ENCODE measurements around the gene PNRC1.
A peak's percentile ranks its signal among the peaks of the same experiment; 100 is the strongest.
"Not testable (repeated sequence)": the region's sequence is repeated elsewhere in the genome, so short reads cannot be mapped to it uniquely, and the experiment has no call there.

PNRC1 gene

GRCh38 chr6:89120371-89120770 is 39.8 kb downstream of the PNRC1 start:
- no peaks in the 10 kb centered on the region for H3K27me3 ChIP-seq (ENCODE audit: insufficient read depth, low read length, poor library complexity, severe bottlenecking)
- no peaks in the 10 kb centered on the region for H3K79me2 ChIP-seq (ENCODE audit: insufficient read depth, low read length)
- H3K4me2 ChIP-seq (ENCODE audit: low read depth, low read length, poor library complexity, severe bottlenecking) = no peak overlapping the region
- no peaks in the 10 kb centered on the region for H4K20me1 ChIP-seq (ENCODE audit: insufficient read depth, low read length, poor library complexity, severe bottlenecking)
- H3K9me3 ChIP-seq (ENCODE audit: insufficient read depth, low read depth, low read length) = no peaks in the 10 kb centered on the region
- no peak for TF ChIP-seq CTCF (conservative IDR thresholded peaks at IDR 0.05; ENCODE audit: low read length)
- TF ChIP-seq EZH2phosphoT487 (IDR thresholded peaks at IDR 0.05; ENCODE audit: borderline replicate concordance) = no peak
- H3F3A ChIP-seq (ENCODE audit: low read depth) = no peaks in the 10 kb centered on the region
- no peak overlapping the region for H3K9ac ChIP-seq (ENCODE audit: low read depth, low read length, poor library complexity, severe bottlenecking)
- no peaks in the 10 kb centered on the region for H3K36me3 ChIP-seq (ENCODE audit: insufficient read depth, low read length)
- no peaks in the 10 kb centered on the region for H3K9me2 ChIP-seq (replicated peaks; ENCODE audit: low read depth, low read length)
- H2AFZ ChIP-seq (ENCODE audit: low read length) = no peak overlapping the region
- H3K4me1 ChIP-seq (ENCODE audit: insufficient read depth, low read length, poor library complexity, severe bottlenecking) = no peaks in the 10 kb centered on the region
- no peak overlapping the region for H3K4me3 ChIP-seq (ENCODE audit: low read length, poor library complexity, severe bottlenecking)

GRCh38 chr6:89121934-89122333 is 41.4 kb downstream of the PNRC1 start:
- Histone ChIP-seq H3K9ac (ENCODE audit: low read depth, low read length, poor library complexity, severe bottlenecking) (no peak overlapping the region), H3K9me3 (ENCODE audit: insufficient read depth, low read depth, low read length) (no peaks in the 10 kb centered on the region), H3K4me1 (ENCODE audit: insufficient read depth, low read length, poor library complexity, severe bottlenecking) (no peaks in the 10 kb centered on the region), H2AFZ (ENCODE audit: low read length) (no peak overlapping the region), H4K20me1 (ENCODE audit: insufficient read depth, low read length, poor library complexity, severe bottlenecking) (no peaks in the 10 kb centered on the region), H3K4me3 (ENCODE audit: low read length, poor library complexity, severe bottlenecking) (no peak overlapping the region), H3K9me2 (replicated peaks; ENCODE audit: low read depth, low read length) (no peaks in the 10 kb centered on the region), H3K36me3 (ENCODE audit: insufficient read depth, low read length) (no peaks in the 10 kb centered on the region), H3F3A (ENCODE audit: low read depth) (no peaks in the 10 kb centered on the region), H3K4me2 (ENCODE audit: low read depth, low read length, poor library complexity, severe bottlenecking) (no peak overlapping the region), H3K27me3 (ENCODE audit: insufficient read depth, low read length, poor library complexity, severe bottlenecking) (no peaks in the 10 kb centered on the region), H3K79me2 (ENCODE audit: insufficient read depth, low read length) (no peaks in the 10 kb centered on the region)
- TF ChIP-seq CTCF (conservative IDR thresholded peaks at IDR 0.05; ENCODE audit: low read length) (no peak), EZH2phosphoT487 (IDR thresholded peaks at IDR 0.05; ENCODE audit: borderline replicate concordance) (no peak)

GRCh38 chr6:89122625-89123024 is 42.1 kb downstream of the PNRC1 start:
- no peak overlapping the region for H3K9ac ChIP-seq (ENCODE audit: low read depth, low read length, poor library complexity, severe bottlenecking)
- no peaks in the 10 kb centered on the region for H3F3A ChIP-seq (ENCODE audit: low read depth)
- no peaks in the 10 kb centered on the region for H3K79me2 ChIP-seq (ENCODE audit: insufficient read depth, low read length)
- H3K36me3 ChIP-seq (ENCODE audit: insufficient read depth, low read length) = no peaks in the 10 kb centered on the region
- H3K9me2 ChIP-seq (replicated peaks; ENCODE audit: low read depth, low read length) = no peaks in the 10 kb centered on the region
- H3K27me3 ChIP-seq (ENCODE audit: insufficient read depth, low read length, poor library complexity, severe bottlenecking) = no peaks in the 10 kb centered on the region
- H2AFZ ChIP-seq (ENCODE audit: low read length) = no peak overlapping the region
- no peaks in the 10 kb centered on the region for H3K9me3 ChIP-seq (ENCODE audit: insufficient read depth, low read depth, low read length)
- H3K4me2 ChIP-seq (ENCODE audit: low read depth, low read length, poor library complexity, severe bottlenecking) = no peak overlapping the region
- TF ChIP-seq CTCF (conservative IDR thresholded peaks at IDR 0.05; ENCODE audit: low read length) (peak; percentile 80), EZH2phosphoT487 (IDR thresholded peaks at IDR 0.05; ENCODE audit: borderline replicate concordance) (no peak)
- H3K4me1 ChIP-seq (ENCODE audit: insufficient read depth, low read length, poor library complexity, severe bottlenecking) = no peaks in the 10 kb centered on the region
- H4K20me1 ChIP-seq (ENCODE audit: insufficient read depth, low read length, poor library complexity, severe bottlenecking) = no peaks in the 10 kb centered on the region
- H3K4me3 ChIP-seq (ENCODE audit: low read length, poor library complexity, severe bottlenecking) = no peak overlapping the region

GRCh38 chr6:89128256-89128671 is 47.7 kb downstream of the PNRC1 start:
- not testable (repeated sequence) for H3K36me3 ChIP-seq (ENCODE audit: insufficient read depth, low read length); H3K9me3 ChIP-seq (ENCODE audit: insufficient read depth, low read depth, low read length); H3K9me2 ChIP-seq (replicated peaks; ENCODE audit: low read depth, low read length); H3K4me1 ChIP-seq (ENCODE audit: insufficient read depth, low read length, poor library complexity, severe bottlenecking); H3K9ac ChIP-seq (ENCODE audit: low read depth, low read length, poor library complexity, severe bottlenecking); H3K4me3 ChIP-seq (ENCODE audit: low read length, poor library complexity, severe bottlenecking); H3F3A ChIP-seq (ENCODE audit: low read depth); H2AFZ ChIP-seq (ENCODE audit: low read length); H4K20me1 ChIP-seq (ENCODE audit: insufficient read depth, low read length, poor library complexity, severe bottlenecking); H3K79me2 ChIP-seq (ENCODE audit: insufficient read depth, low read length); H3K27me3 ChIP-seq (ENCODE audit: insufficient read depth, low read length, poor library complexity, severe bottlenecking); H3K4me2 ChIP-seq (ENCODE audit: low read depth, low read length, poor library complexity, severe bottlenecking)
